ENCODE data around the gene TTL.

DNA sequence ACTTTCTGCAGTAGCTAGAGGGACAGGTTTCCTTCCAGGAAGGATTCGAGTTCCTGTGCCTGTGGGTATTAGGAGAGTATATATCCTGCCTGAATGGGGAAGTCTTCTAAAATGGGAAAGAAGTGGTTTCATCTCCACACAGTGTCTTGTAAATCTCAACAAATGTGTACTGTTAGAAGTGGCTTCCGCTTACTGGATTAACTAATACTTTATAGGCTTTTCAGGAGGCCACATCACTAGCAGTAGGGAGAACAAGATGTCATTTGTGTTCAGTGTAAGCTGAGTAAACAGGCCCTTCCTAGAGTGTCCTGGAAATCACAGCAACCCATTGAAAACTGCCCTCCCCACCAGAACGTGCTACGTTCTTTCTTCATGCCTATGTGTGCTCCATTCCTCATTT is 47.8 kb downstream of the TTL start:
- TF ChIP-seq POLR2AphosphoS5 (IDR thresholded peaks at IDR 0.05): no peak
- TF ChIP-seq, protein P1, sequence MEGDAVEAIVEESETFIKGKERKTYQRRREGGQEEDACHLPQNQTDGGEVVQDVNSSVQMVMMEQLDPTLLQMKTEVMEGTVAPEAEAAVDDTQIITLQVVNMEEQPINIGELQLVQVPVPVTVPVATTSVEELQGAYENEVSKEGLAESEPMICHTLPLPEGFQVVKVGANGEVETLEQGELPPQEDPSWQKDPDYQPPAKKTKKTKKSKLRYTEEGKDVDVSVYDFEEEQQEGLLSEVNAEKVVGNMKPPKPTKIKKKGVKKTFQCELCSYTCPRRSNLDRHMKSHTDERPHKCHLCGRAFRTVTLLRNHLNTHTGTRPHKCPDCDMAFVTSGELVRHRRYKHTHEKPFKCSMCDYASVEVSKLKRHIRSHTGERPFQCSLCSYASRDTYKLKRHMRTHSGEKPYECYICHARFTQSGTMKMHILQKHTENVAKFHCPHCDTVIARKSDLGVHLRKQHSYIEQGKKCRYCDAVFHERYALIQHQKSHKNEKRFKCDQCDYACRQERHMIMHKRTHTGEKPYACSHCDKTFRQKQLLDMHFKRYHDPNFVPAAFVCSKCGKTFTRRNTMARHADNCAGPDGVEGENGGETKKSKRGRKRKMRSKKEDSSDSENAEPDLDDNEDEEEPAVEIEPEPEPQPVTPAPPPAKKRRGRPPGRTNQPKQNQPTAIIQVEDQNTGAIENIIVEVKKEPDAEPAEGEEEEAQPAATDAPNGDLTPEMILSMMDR (IDR thresholded peaks at IDR 0.05 in 8 of 11, conservative IDR thresholded peaks at IDR 0.05 in 3 of 11): no peak

All from spleen (tissue), 7 donors.